ENCODE measurements around the gene TVP23C. TPM values are rescaled to one million over a fixed set of nuclear protein-coding genes. Genes with fewer than 3 reads are reported as not detected.

The TVP23C gene
- total RNA-seq, 1 donor from 2014 or later, result 22.2 TPM

GRCh38 chr17:15485045-15485444, 78.2 kb downstream of the TVP23C start:
- peaks cover 12% of the 10 kb centered on the region for H3K36me3 Mint-ChIP-seq (ENCODE audit: low read depth)
- TF ChIP-seq CTCF (IDR thresholded peaks at IDR 0.05), result no peak
- no peak overlapping the region for H3K27ac Mint-ChIP-seq (ENCODE audit: unreplicated experiment)

GRCh38 chr17:15483431-15483830, 79.9 kb downstream of the TVP23C start:
- DNase-seq (ENCODE audit: low spot score), result no peak
- H3K27me3 Mint-ChIP-seq (ENCODE audit: low read depth), result no peaks in the 10 kb centered on the region
- H3K9me3 Mint-ChIP-seq (ENCODE audit: low read depth), result no peaks in the 10 kb centered on the region
- H3K27ac Mint-ChIP-seq (ENCODE audit: unreplicated experiment), result no peak overlapping the region
- H3K4me3 Mint-ChIP-seq (ENCODE audit: unreplicated experiment), result no peak overlapping the region
- no peak for TF ChIP-seq CTCF (IDR thresholded peaks at IDR 0.05)
- peaks cover 11% of the 10 kb centered on the region for H3K36me3 Mint-ChIP-seq (ENCODE audit: low read depth)
- H3K4me1 Mint-ChIP-seq (ENCODE audit: low read depth), result peaks cover 11% of the 10 kb centered on the region

More at GRCh38 chr17:15485045-15485444, 78.2 kb downstream of the TVP23C start:
- Mint-ChIP-seq H3K4me1 (ENCODE audit: low read depth) (peaks cover 6% of the 10 kb centered on the region), H3K9me3 (ENCODE audit: low read depth) (no peaks in the 10 kb centered on the region), H3K4me3 (ENCODE audit: unreplicated experiment) (no peak overlapping the region), H3K27me3 (ENCODE audit: low read depth) (no peaks in the 10 kb centered on the region)
- DNase-seq (ENCODE audit: low spot score), result no peak

- no peak for DNase-seq (ENCODE audit: low spot score)
- H3K27me3 Mint-ChIP-seq (ENCODE audit: low read depth), result no peaks in the 10 kb centered on the region
- no peak for TF ChIP-seq CTCF (IDR thresholded peaks at IDR 0.05)
- no peak overlapping the region for H3K4me3 Mint-ChIP-seq (ENCODE audit: unreplicated experiment)
- peaks cover 8% of the 10 kb centered on the region for H3K36me3 Mint-ChIP-seq (ENCODE audit: low read depth)
- H3K27ac Mint-ChIP-seq (ENCODE audit: unreplicated experiment), result no peak overlapping the region
- peaks cover 11% of the 10 kb centered on the region for H3K4me1 Mint-ChIP-seq (ENCODE audit: low read depth)
- no peaks in the 10 kb centered on the region for H3K9me3 Mint-ChIP-seq (ENCODE audit: low read depth)
Measured at GRCh38 chr17:15482476-15482875, 80.8 kb downstream of the TVP23C start.

- Mint-ChIP-seq H3K4me1 (ENCODE audit: low read depth) (peaks cover 11% of the 10 kb centered on the region), H3K4me3 (ENCODE audit: unreplicated experiment) (no peak overlapping the region), H3K27me3 (ENCODE audit: low read depth) (no peaks in the 10 kb centered on the region), H3K36me3 (ENCODE audit: low read depth) (peaks cover 6% of the 10 kb centered on the region), H3K9me3 (ENCODE audit: low read depth) (no peaks in the 10 kb centered on the region), H3K27ac (ENCODE audit: unreplicated experiment) (no peak overlapping the region)
- no peak for TF ChIP-seq CTCF (IDR thresholded peaks at IDR 0.05)
- DNase-seq (ENCODE audit: low spot score), result no peak
Measured at GRCh38 chr17:15481481-15481880, 81.8 kb downstream of the TVP23C start.

GRCh38 chr17:15480204-15480603, 83.1 kb downstream of the TVP23C start:
- no peak for DNase-seq (ENCODE audit: low spot score)
- Mint-ChIP-seq H3K27ac (ENCODE audit: unreplicated experiment) (no peak overlapping the region), H3K4me3 (ENCODE audit: unreplicated experiment) (no peak overlapping the region), H3K4me1 (ENCODE audit: low read depth) (peaks cover 18% of the 10 kb centered on the region), H3K36me3 (ENCODE audit: low read depth) (peaks cover 5% of the 10 kb centered on the region), H3K9me3 (ENCODE audit: low read depth) (no peaks in the 10 kb centered on the region), H3K27me3 (ENCODE audit: low read depth) (no peaks in the 10 kb centered on the region)
- no peak for TF ChIP-seq CTCF (IDR thresholded peaks at IDR 0.05)
